Measurements from ENCODE around the gene ERCC1. TPM values are rescaled to one million over a fixed set of nuclear protein-coding genes. Genes with fewer than 3 reads are reported as not detected.
A peak's percentile ranks its signal among the peaks of the same experiment; 100 is the strongest.

The ERCC1 gene
- total and polyA plus RNA-seq, 2 of the 13 experiments (the other 11 are each of a cell fraction or from before 2014, with no cell fraction given): 40.0 to 66.4 TPM

DNA sequence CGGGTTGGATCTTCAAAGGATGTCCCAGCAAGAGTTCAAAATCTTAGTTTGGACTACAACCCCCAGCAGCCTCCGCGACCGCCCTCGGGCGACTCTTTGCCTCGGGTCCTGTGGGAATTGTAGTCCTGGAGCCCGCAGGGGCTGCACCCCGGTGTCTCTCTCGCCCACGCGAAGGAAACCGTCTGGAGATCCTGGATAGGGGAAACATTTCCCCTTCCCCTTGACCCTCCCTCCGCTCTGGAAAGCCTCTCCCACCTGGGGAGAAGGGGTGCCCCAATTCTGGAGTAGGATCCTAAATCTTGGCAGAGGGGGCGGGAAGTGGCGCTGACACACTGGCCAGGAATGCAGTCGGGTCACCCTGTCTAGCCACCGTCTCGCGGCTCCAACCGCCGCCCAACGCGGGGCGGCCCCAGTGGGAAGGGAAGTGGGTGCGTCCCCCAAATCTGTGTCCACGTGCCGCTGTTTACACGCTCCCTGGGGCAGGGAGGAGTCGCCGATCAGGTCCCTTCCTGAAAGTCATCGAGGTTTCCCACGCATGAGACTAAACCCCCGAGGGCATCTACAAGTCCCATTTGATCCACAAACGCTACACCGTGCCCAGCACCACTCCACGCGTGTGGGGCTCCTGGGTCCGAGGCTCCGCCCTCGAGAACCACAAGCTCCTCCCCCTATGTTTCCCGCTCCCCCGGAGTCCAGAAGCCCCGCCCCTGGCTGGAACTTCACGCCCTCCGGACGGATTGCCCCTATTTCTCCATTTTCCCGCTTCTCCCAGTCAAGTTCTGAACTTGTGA lies 18.1 kb downstream of the ERCC1 start (continued):
- TF ChIP-seq, protein P1, sequence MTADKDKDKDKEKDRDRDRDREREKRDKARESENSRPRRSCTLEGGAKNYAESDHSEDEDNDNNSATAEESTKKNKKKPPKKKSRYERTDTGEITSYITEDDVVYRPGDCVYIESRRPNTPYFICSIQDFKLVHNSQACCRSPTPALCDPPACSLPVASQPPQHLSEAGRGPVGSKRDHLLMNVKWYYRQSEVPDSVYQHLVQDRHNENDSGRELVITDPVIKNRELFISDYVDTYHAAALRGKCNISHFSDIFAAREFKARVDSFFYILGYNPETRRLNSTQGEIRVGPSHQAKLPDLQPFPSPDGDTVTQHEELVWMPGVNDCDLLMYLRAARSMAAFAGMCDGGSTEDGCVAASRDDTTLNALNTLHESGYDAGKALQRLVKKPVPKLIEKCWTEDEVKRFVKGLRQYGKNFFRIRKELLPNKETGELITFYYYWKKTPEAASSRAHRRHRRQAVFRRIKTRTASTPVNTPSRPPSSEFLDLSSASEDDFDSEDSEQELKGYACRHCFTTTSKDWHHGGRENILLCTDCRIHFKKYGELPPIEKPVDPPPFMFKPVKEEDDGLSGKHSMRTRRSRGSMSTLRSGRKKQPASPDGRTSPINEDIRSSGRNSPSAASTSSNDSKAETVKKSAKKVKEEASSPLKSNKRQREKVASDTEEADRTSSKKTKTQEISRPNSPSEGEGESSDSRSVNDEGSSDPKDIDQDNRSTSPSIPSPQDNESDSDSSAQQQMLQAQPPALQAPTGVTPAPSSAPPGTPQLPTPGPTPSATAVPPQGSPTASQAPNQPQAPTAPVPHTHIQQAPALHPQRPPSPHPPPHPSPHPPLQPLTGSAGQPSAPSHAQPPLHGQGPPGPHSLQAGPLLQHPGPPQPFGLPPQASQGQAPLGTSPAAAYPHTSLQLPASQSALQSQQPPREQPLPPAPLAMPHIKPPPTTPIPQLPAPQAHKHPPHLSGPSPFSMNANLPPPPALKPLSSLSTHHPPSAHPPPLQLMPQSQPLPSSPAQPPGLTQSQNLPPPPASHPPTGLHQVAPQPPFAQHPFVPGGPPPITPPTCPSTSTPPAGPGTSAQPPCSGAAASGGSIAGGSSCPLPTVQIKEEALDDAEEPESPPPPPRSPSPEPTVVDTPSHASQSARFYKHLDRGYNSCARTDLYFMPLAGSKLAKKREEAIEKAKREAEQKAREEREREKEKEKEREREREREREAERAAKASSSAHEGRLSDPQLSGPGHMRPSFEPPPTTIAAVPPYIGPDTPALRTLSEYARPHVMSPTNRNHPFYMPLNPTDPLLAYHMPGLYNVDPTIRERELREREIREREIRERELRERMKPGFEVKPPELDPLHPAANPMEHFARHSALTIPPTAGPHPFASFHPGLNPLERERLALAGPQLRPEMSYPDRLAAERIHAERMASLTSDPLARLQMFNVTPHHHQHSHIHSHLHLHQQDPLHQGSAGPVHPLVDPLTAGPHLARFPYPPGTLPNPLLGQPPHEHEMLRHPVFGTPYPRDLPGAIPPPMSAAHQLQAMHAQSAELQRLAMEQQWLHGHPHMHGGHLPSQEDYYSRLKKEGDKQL (CRISPR knock-in tag; IDR thresholded peaks at IDR 0.05; ENCODE audit: low read depth): no peak
- TF ChIP-seq BRCA1 (CRISPR knock-in tag; IDR thresholded peaks at IDR 0.05) (no peak), ZFP62 (CRISPR knock-in tag; IDR thresholded peaks at IDR 0.05) (no peak), HOXA3 (CRISPR knock-in tag; IDR thresholded peaks at IDR 0.05) (no peak), ZNF883 (CRISPR knock-in tag; IDR thresholded peaks at IDR 0.05; ENCODE audit: not compliant biosample characterization) (no peak), ZNF7 (CRISPR knock-in tag; IDR thresholded peaks at IDR 0.05) (no peak), SMAD1 (CRISPR knock-in tag; IDR thresholded peaks at IDR 0.05; ENCODE audit: borderline replicate concordance, low read depth) (0 out of 2 replicates have a peak, but pooled peaks have one; percentile 66), MXD4 (CRISPR knock-in tag; IDR thresholded peaks at IDR 0.05) (no peak)
- TF ChIP-seq, protein P2, sequence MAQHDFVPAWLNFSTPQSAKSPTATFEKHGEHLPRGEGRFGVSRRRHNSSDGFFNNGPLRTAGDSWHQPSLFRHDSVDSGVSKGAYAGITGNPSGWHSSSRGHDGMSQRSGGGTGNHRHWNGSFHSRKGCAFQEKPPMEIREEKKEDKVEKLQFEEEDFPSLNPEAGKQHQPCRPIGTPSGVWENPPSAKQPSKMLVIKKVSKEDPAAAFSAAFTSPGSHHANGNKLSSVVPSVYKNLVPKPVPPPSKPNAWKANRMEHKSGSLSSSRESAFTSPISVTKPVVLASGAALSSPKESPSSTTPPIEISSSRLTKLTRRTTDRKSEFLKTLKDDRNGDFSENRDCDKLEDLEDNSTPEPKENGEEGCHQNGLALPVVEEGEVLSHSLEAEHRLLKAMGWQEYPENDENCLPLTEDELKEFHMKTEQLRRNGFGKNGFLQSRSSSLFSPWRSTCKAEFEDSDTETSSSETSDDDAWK (CRISPR knock-in tag; IDR thresholded peaks at IDR 0.05): no peak
- TF ChIP-seq, protein P3, sequence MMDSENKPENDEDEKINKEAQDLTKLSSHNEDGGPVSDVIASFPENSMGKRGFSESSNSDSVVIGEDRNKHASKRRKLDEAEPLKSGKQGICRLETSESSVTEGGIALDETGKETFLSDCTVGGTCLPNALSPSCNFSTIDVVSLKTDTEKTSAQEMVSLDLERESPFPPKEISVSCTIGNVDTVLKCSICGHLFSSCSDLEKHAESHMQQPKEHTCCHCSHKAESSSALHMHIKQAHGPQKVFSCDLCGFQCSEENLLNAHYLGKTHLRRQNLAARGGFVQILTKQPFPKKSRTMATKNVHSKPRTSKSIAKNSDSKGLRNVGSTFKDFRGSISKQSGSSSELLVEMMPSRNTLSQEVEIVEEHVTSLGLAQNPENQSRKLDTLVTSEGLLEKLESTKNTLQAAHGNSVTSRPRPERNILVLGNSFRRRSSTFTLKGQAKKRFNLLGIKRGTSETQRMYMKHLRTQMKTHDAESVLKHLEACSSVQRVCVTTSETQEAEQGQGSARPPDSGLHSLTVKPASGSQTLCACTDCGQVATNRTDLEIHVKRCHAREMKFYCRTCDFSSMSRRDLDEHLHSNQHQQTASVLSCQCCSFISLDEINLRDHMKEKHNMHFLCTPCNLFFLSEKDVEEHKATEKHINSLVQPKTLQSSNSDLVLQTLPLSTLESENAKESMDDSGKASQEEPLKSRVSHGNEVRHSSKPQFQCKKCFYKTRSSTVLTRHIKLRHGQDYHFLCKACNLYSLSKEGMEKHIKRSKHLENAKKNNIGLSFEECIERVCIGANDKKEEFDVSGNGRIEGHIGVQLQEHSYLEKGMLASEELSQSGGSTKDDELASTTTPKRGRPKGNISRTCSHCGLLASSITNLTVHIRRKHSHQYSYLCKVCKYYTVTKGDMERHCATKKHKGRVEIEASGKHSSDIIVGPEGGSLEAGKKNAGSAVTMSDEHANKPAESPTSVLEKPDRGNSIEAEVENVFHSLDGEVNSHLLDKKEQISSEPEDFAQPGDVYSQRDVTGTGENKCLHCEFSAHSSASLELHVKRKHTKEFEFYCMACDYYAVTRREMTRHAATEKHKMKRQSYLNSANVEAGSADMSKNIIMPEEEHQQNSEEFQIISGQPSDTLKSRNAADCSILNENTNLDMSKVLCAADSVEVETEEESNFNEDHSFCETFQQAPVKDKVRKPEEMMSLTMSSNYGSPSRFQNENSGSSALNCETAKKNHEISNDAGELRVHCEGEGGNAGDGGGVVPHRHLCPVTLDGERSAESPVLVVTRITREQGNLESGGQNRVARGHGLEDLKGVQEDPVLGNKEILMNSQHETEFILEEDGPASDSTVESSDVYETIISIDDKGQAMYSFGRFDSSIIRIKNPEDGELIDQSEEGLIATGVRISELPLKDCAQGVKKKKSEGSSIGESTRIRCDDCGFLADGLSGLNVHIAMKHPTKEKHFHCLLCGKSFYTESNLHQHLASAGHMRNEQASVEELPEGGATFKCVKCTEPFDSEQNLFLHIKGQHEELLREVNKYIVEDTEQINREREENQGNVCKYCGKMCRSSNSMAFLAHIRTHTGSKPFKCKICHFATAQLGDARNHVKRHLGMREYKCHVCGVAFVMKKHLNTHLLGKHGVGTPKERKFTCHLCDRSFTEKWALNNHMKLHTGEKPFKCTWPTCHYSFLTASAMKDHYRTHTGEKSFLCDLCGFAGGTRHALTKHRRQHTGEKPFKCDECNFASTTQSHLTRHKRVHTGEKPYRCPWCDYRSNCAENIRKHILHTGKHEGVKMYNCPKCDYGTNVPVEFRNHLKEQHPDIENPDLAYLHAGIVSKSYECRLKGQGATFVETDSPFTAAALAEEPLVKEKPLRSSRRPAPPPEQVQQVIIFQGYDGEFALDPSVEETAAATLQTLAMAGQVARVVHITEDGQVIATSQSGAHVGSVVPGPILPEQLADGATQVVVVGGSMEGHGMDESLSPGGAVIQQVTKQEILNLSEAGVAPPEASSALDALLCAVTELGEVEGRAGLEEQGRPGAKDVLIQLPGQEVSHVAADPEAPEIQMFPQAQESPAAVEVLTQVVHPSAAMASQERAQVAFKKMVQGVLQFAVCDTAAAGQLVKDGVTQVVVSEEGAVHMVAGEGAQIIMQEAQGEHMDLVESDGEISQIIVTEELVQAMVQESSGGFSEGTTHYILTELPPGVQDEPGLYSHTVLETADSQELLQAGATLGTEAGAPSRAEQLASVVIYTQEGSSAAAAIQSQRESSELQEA (CRISPR knock-in tag; IDR thresholded peaks at IDR 0.05; ENCODE audit: not compliant biosample characterization): no peak
- TF ChIP-seq, protein P4, sequence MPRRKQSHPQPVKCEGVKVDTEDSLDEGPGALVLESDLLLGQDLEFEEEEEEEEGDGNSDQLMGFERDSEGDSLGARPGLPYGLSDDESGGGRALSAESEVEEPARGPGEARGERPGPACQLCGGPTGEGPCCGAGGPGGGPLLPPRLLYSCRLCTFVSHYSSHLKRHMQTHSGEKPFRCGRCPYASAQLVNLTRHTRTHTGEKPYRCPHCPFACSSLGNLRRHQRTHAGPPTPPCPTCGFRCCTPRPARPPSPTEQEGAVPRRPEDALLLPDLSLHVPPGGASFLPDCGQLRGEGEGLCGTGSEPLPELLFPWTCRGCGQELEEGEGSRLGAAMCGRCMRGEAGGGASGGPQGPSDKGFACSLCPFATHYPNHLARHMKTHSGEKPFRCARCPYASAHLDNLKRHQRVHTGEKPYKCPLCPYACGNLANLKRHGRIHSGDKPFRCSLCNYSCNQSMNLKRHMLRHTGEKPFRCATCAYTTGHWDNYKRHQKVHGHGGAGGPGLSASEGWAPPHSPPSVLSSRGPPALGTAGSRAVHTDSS (CRISPR knock-in tag; conservative IDR thresholded peaks at IDR 0.05): no peak
